ENCODE data around the gene NTPCR.
A peak's percentile ranks its signal among the peaks of the same experiment; 100 is the strongest.

Gene NTPCR

GRCh38 chr1:232964601-232965000 lies 14.2 kb downstream of the NTPCR start:
- DNase-seq (ENCODE audit: insufficient read length, low spot score) (no peak), FAIRE-seq (no peak)
- no peak for TF ChIP-seq CTCF (IDR thresholded peaks at IDR 0.05; ENCODE audit: insufficient read depth, missing control alignments)

- TF ChIP-seq CTCF (IDR thresholded peaks at IDR 0.05; ENCODE audit: insufficient read depth, missing control alignments) = peak; percentile 0
- peak; percentile 99 for FAIRE-seq
- no peak for DNase-seq (ENCODE audit: insufficient read length, low spot score)
Measured at GRCh38 chr1:232965124-232965911, 14.9 kb downstream of the NTPCR start.

- TF ChIP-seq CTCF (IDR thresholded peaks at IDR 0.05; ENCODE audit: insufficient read depth, missing control alignments) = no peak
- FAIRE-seq (no peak), DNase-seq (ENCODE audit: insufficient read length, low spot score) (no peak)
Measured at GRCh38 chr1:232965912-232966217, 15.5 kb downstream of the NTPCR start.

GRCh38 chr1:232966663-232967062 lies 16.3 kb downstream of the NTPCR start:
- no peak for TF ChIP-seq CTCF (IDR thresholded peaks at IDR 0.05; ENCODE audit: insufficient read depth, missing control alignments)
- FAIRE-seq = peak; percentile 93
- no peak for DNase-seq (ENCODE audit: insufficient read length, low spot score)

GRCh38 chr1:232968391-232968790 lies 18.0 kb downstream of the NTPCR start:
- DNase-seq (ENCODE audit: insufficient read length, low spot score) = no peak
- FAIRE-seq = peak; percentile 95
- TF ChIP-seq CTCF (IDR thresholded peaks at IDR 0.05; ENCODE audit: insufficient read depth, missing control alignments) = no peak

GRCh38 chr1:232968965-232969364 lies 18.6 kb downstream of the NTPCR start:
- DNase-seq (ENCODE audit: insufficient read length, low spot score) (no peak), FAIRE-seq (no peak)
- no peak for TF ChIP-seq CTCF (IDR thresholded peaks at IDR 0.05; ENCODE audit: insufficient read depth, missing control alignments)

GRCh38 chr1:232969799-232970198 lies 19.4 kb downstream of the NTPCR start:
- FAIRE-seq = peak; percentile 91
- no peak for DNase-seq (ENCODE audit: insufficient read length, low spot score)
- TF ChIP-seq CTCF (IDR thresholded peaks at IDR 0.05; ENCODE audit: insufficient read depth, missing control alignments) = no peak

All from D721Med (cell line).